BLaER1 treated with 17β-estradiol and CSF1 and Interleukin-3, amounts not matched to agents 10 nM and 100 nM (cell line): ENCODE results near the gene GALNT18.

ENCODE experiments used
- H3K27ac ChIP-seq, 11 experiments: shearing (Covaris generic); formaldehyde crosslinking; 2 replicates each; pipeline ENCODE4 v1.8.1; 2022
- H3K27me3 ChIP-seq, 11 experiments: shearing (Covaris generic); formaldehyde crosslinking; 2 replicates each; pipeline ENCODE4 v1.8.1; 2022
- H3K36me3 ChIP-seq, 11 experiments: shearing (Covaris generic); formaldehyde crosslinking; 2 replicates each; pipeline ENCODE4 v1.8.1; 2022
- H3K4me1 ChIP-seq, 10 experiments: shearing (Covaris generic); formaldehyde crosslinking; 2 replicates each; pipeline ENCODE4 v1.8.1; 2022
- H3K4me2 ChIP-seq, 11 experiments: shearing (Covaris generic); formaldehyde crosslinking; 2 replicates each; pipeline ENCODE4 v1.8.1; 2022
- H3K4me3 ChIP-seq, 10 experiments: shearing (Covaris generic); formaldehyde crosslinking; 2 replicates each; pipeline ENCODE4 v1.8.1; 2022
- H3K9ac ChIP-seq, 11 experiments: shearing (Covaris generic); formaldehyde crosslinking; 2 replicates each; pipeline ENCODE4 v1.8.1; 2022
- H3K9me3 ChIP-seq, 11 experiments: shearing (Covaris generic); formaldehyde crosslinking; replicated peaks in 1 of 11; 2 replicates each; pipeline ENCODE4 v1.8.1; 2022
- H4K20me1 ChIP-seq, 11 experiments: shearing (Covaris generic); formaldehyde crosslinking; 2 replicates each; pipeline ENCODE4 v1.8.1; 2022
- Cebpa-rat ChIP-seq, 11 experiments: shearing (Covaris generic); IDR thresholded peaks; 2 replicates each; pipeline ENCODE4 v1.8.1; 2022

The GALNT18 gene

GRCh38 chr11:11661326-11662040, 39.7 kb upstream of the GALNT18 start:
- no peak overlapping the region for H3K9ac ChIP-seq
- no peaks in the 10 kb centered on the region for H3K36me3 ChIP-seq
- 0 out of 22 replicates have a peak overlapping the region, but pooled peaks of 2 of the 11 experiments have one; percentile 19 to 69 for H3K4me2 ChIP-seq
- no peak for TF ChIP-seq Cebpa-rat (IDR thresholded peaks at IDR 0.05)
- H3K4me3 ChIP-seq = no peak overlapping the region
- H3K4me1 ChIP-seq = peaks cover 0 to 25% (median 15%) of the 10 kb centered on the region in 10 experiments; a peak in 12 of 20 replicates
- no peak overlapping the region for H3K27ac ChIP-seq
- H3K9me3 ChIP-seq = no peaks in the 10 kb centered on the region
- no peaks in the 10 kb centered on the region; a peak in 1 of 22 replicates for H4K20me1 ChIP-seq
- no peaks in the 10 kb centered on the region for H3K27me3 ChIP-seq

- Histone ChIP-seq H4K20me1 (no peaks in the 10 kb centered on the region; a peak in 1 of 22 replicates), H3K9me3 (no peaks in the 10 kb centered on the region), H3K4me1 (peaks cover 0 to 25% (median 15%) of the 10 kb centered on the region in 10 experiments; a peak in 12 of 20 replicates), H3K9ac (0 out of 22 replicates have a peak overlapping the region, but pooled peaks of 1 of the 11 experiments have one; percentile 6), H3K4me3 (no peak overlapping the region), H3K27me3 (no peaks in the 10 kb centered on the region), H3K36me3 (no peaks in the 10 kb centered on the region), H3K27ac (no peak overlapping the region), H3K4me2 (peak overlapping the region in 8 of 11 experiments; percentile 12 to 69 (median 60); a peak in 13 of 22 replicates)
- no peak for TF ChIP-seq Cebpa-rat (IDR thresholded peaks at IDR 0.05)
These were observed 38.5 kb upstream of the GALNT18 start for GRCh38 chr11:11660363-11660740.

- no peak overlapping the region for H3K4me3 ChIP-seq
- peak overlapping the region in 4 of 11 experiments; percentile 59 to 69 (median 62); a peak in 4 of 22 replicates for H3K4me2 ChIP-seq
- no peaks in the 10 kb centered on the region for H3K9me3 ChIP-seq
- TF ChIP-seq Cebpa-rat (IDR thresholded peaks at IDR 0.05) = no peak
- H3K4me1 ChIP-seq = peaks cover 0 to 25% (median 15%) of the 10 kb centered on the region in 10 experiments; a peak in 12 of 20 replicates
- H4K20me1 ChIP-seq = no peaks in the 10 kb centered on the region; a peak in 1 of 22 replicates
- H3K27me3 ChIP-seq = no peaks in the 10 kb centered on the region
- no peak overlapping the region for H3K9ac ChIP-seq
- H3K27ac ChIP-seq = no peak overlapping the region
- no peaks in the 10 kb centered on the region for H3K36me3 ChIP-seq
These were observed 38.0 kb upstream of the GALNT18 start for GRCh38 chr11:11659567-11660362.

GRCh38 chr11:11657218-11657955, 35.6 kb upstream of the GALNT18 start:
- H4K20me1 ChIP-seq = no peaks in the 10 kb centered on the region
- no peaks in the 10 kb centered on the region for H3K27me3 ChIP-seq
- H3K27ac ChIP-seq = no peak overlapping the region
- no peak for TF ChIP-seq Cebpa-rat (IDR thresholded peaks at IDR 0.05)
- peaks cover 0 to 25% (median 15%) of the 10 kb centered on the region in 10 experiments; a peak in 12 of 20 replicates for H3K4me1 ChIP-seq
- H3K9me3 ChIP-seq = no peaks in the 10 kb centered on the region
- no peak overlapping the region for H3K9ac ChIP-seq
- H3K4me2 ChIP-seq = peak overlapping the region in 8 of 11 experiments; percentile 5 to 72 (median 56); a peak in 14 of 22 replicates
- H3K4me3 ChIP-seq = no peak overlapping the region
- no peaks in the 10 kb centered on the region for H3K36me3 ChIP-seq

GRCh38 chr11:11641581-11641980, 19.8 kb upstream of the GALNT18 start:
- no peaks in the 10 kb centered on the region for H3K4me1 ChIP-seq
- H4K20me1 ChIP-seq = no peaks in the 10 kb centered on the region
- TF ChIP-seq Cebpa-rat (IDR thresholded peaks at IDR 0.05) = no peak
- no peaks in the 10 kb centered on the region for H3K27me3 ChIP-seq
- H3K9me3 ChIP-seq = peaks cover 0 to 11% (median 5%) of the 10 kb centered on the region in 11 experiments; a peak in 7 of 22 replicates
- no peak overlapping the region for H3K4me3 ChIP-seq
- no peak overlapping the region for H3K27ac ChIP-seq
- no peaks in the 10 kb centered on the region for H3K36me3 ChIP-seq
- no peak overlapping the region for H3K4me2 ChIP-seq
- no peak overlapping the region for H3K9ac ChIP-seq

- H3K4me2 ChIP-seq = no peak overlapping the region
- peaks cover 0 to 11% (median 5%) of the 10 kb centered on the region in 11 experiments; a peak in 7 of 22 replicates for H3K9me3 ChIP-seq
- H3K4me3 ChIP-seq = no peak overlapping the region
- no peak overlapping the region for H3K9ac ChIP-seq
- no peaks in the 10 kb centered on the region for H3K4me1 ChIP-seq
- no peaks in the 10 kb centered on the region for H3K27me3 ChIP-seq
- no peaks in the 10 kb centered on the region for H3K36me3 ChIP-seq
- TF ChIP-seq Cebpa-rat (IDR thresholded peaks at IDR 0.05) = no peak
- H3K27ac ChIP-seq = no peak overlapping the region
- H4K20me1 ChIP-seq = no peaks in the 10 kb centered on the region
These were observed 19.2 kb upstream of the GALNT18 start for GRCh38 chr11:11640996-11641395.

- TF ChIP-seq Cebpa-rat (IDR thresholded peaks at IDR 0.05) = no peak
- Histone ChIP-seq H3K9ac (no peak overlapping the region), H3K27me3 (no peaks in the 10 kb centered on the region), H3K36me3 (no peaks in the 10 kb centered on the region), H3K9me3 (peaks cover 0 to 9% (median 5%) of the 10 kb centered on the region in 11 experiments; a peak in 7 of 22 replicates), H3K4me2 (no peak overlapping the region), H3K27ac (no peak overlapping the region), H4K20me1 (no peaks in the 10 kb centered on the region), H3K4me1 (no peaks in the 10 kb centered on the region), H3K4me3 (no peak overlapping the region)
These were observed 18.3 kb upstream of the GALNT18 start for GRCh38 chr11:11640152-11640551.

- no peaks in the 10 kb centered on the region for H3K27me3 ChIP-seq
- no peak overlapping the region for H3K4me2 ChIP-seq
- no peaks in the 10 kb centered on the region for H3K36me3 ChIP-seq
- no peak overlapping the region for H3K9ac ChIP-seq
- H4K20me1 ChIP-seq = no peaks in the 10 kb centered on the region
- peaks cover 0 to 14% (median 6%) of the 10 kb centered on the region in 11 experiments; a peak in 6 of 22 replicates for H3K9me3 ChIP-seq
- H3K27ac ChIP-seq = no peak overlapping the region
- H3K4me3 ChIP-seq = no peak overlapping the region
- peaks cover 0 to 4% (median 0%) of the 10 kb centered on the region in 10 experiments; a peak in 1 of 20 replicates for H3K4me1 ChIP-seq
- TF ChIP-seq Cebpa-rat (IDR thresholded peaks at IDR 0.05) = no peak
These were observed 14.9 kb upstream of the GALNT18 start for GRCh38 chr11:11636671-11637070.
